ENCODE data around the gene STUB1.

The STUB1 gene

DNA sequence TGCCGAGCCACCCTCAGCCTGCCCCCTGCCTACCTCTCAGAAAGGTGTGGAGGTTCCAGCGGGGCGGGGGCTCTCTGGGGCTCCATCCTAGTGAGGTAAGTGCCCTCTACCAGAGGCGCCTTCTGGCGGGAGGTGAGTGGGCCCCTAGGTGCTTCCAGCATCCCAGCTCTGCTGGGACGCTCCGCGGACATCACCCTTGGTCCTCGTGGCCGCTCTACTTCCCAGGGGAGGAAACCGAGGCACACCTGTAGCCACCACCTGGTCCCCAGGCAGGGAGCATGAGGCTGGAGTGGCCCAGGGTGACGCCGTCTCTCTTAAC is 37.2 kb upstream of the STUB1 start:
- in situ Hi-C loops (cut with HindIII; ENCODE audit: low pct_ligation_motif_present, low sequenced_read_pairs): no loop called here
- H3K27ac ChIP-seq: no peak overlapping the region
- no peaks in the 10 kb centered on the region for H3K27me3 ChIP-seq (replicated peaks)
- TF ChIP-seq, protein P1, sequence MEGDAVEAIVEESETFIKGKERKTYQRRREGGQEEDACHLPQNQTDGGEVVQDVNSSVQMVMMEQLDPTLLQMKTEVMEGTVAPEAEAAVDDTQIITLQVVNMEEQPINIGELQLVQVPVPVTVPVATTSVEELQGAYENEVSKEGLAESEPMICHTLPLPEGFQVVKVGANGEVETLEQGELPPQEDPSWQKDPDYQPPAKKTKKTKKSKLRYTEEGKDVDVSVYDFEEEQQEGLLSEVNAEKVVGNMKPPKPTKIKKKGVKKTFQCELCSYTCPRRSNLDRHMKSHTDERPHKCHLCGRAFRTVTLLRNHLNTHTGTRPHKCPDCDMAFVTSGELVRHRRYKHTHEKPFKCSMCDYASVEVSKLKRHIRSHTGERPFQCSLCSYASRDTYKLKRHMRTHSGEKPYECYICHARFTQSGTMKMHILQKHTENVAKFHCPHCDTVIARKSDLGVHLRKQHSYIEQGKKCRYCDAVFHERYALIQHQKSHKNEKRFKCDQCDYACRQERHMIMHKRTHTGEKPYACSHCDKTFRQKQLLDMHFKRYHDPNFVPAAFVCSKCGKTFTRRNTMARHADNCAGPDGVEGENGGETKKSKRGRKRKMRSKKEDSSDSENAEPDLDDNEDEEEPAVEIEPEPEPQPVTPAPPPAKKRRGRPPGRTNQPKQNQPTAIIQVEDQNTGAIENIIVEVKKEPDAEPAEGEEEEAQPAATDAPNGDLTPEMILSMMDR (IDR thresholded peaks at IDR 0.05; ENCODE audit: low read depth, low read length, missing control alignments): no peak
- H3K4me3 ChIP-seq (ENCODE audit: low read depth, low read length): peak overlapping the region; percentile 53
- DNase-seq: no peak
- no peaks in the 10 kb centered on the region for H3K36me3 ChIP-seq (replicated peaks)

DNA sequence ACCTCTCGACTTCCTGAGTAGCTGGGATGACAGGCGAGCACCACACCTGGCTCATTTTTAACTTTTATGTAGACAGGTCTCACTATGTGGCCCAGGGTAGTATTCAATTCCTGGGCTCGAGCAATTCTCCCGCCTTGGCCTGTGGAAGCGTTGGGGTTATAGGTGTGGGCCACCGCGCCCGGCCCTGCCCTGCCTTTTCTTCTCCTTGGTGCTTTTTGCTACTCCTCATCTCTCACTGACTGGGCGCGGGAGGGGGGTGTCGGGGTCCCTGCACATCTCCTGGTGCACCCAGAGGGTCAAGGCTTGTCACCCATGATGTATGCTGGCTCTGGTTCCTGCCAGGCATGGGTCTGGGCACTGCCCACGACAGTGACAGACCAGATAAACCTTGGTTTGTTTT is 35.7 kb upstream of the STUB1 start:
- DNase-seq: no peak
- H3K27ac ChIP-seq: no peak overlapping the region
- TF ChIP-seq, protein P1 (IDR thresholded peaks at IDR 0.05; ENCODE audit: low read depth, low read length, missing control alignments): no peak
- in situ Hi-C loops (cut with HindIII; ENCODE audit: low pct_ligation_motif_present, low sequenced_read_pairs): no loop called here
- no peaks in the 10 kb centered on the region for H3K27me3 ChIP-seq (replicated peaks)
- H3K4me3 ChIP-seq (ENCODE audit: low read depth, low read length): no peak overlapping the region
- H3K36me3 ChIP-seq (replicated peaks): no peaks in the 10 kb centered on the region

DNA sequence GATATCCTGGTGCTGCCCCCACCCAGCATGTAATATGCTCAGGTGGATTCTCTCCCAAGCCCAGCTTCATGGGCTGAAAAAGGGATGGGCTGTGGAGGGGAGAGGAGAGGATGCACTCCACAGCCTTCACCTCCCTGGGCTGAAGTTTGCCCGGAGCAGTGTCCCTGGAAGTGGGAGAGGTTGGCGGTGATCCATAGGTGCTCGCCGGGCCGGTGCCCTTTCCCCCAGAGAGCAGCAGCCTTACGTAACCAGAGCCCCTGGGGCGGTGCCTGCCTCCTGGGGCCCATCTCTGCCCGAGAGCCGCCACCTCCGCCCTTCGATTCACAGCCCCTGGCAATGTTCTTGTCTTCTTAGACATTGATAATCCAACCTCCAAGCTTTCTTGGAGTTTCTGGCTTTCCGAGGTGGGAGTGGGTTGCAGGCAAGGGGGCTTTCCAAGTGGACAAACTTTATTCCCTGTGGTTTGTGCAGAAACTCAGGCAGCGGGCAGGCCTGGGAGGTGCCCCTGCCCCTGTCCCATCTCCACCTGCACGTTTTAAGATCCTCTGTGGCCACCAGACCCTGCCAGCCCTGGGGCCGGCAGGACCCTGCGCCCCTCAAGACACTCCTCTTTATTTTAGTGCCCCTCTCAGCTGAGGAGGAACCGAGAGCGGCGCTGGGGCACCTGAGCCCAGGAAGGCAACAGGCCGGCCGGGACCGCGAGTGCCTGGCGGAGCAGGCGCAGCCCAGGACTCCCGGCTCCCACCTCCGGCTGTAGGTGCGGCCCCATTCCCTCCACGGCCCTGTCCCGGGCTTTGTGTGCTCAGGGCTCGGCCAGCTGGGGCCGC is 34.1 kb upstream of the STUB1 start:
- TF ChIP-seq, protein P1 (IDR thresholded peaks at IDR 0.05; ENCODE audit: low read depth, low read length, missing control alignments): no peak
- H3K36me3 ChIP-seq (replicated peaks): no peaks in the 10 kb centered on the region
- in situ Hi-C loops (cut with HindIII; ENCODE audit: low pct_ligation_motif_present, low sequenced_read_pairs): no loop called here
- H3K27ac ChIP-seq: no peak overlapping the region
- DNase-seq: no peak
- H3K27me3 ChIP-seq (replicated peaks): no peaks in the 10 kb centered on the region
- no peak overlapping the region for H3K4me3 ChIP-seq (ENCODE audit: low read depth, low read length)

DNA sequence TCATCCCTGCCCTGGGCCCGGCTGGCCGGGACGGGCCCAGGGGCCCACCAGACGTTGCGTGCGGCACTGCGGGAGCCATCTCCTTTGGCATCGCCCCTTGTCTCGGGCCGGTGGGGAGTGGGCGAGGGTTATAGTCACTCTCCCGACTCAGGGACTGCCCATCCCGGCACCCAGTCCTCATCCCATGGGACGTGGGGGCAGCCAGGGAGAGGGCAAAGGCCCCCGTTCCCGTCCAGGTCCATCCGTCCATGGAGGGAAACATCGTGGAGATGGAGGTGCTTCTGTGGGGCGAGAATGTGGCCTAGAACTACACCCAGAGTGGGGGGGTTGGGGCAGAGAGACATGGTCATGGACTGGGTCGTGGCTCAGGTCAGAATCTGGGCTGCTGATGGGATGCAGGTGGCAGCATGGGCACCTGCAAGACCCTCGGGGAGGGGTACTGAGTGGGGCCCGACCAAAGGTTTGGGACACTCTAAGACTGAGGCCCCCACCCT is 33.5 kb upstream of the STUB1 start:
- Histone ChIP-seq H3K36me3 (replicated peaks) (no peaks in the 10 kb centered on the region), H3K4me3 (ENCODE audit: low read depth, low read length) (no peak overlapping the region), H3K27me3 (replicated peaks) (no peaks in the 10 kb centered on the region), H3K27ac (no peak overlapping the region)
- in situ Hi-C loops (cut with HindIII; ENCODE audit: low pct_ligation_motif_present, low sequenced_read_pairs): no loop called here
- no peak for DNase-seq
- TF ChIP-seq, protein P1 (IDR thresholded peaks at IDR 0.05; ENCODE audit: low read depth, low read length, missing control alignments): no peak

DNA sequence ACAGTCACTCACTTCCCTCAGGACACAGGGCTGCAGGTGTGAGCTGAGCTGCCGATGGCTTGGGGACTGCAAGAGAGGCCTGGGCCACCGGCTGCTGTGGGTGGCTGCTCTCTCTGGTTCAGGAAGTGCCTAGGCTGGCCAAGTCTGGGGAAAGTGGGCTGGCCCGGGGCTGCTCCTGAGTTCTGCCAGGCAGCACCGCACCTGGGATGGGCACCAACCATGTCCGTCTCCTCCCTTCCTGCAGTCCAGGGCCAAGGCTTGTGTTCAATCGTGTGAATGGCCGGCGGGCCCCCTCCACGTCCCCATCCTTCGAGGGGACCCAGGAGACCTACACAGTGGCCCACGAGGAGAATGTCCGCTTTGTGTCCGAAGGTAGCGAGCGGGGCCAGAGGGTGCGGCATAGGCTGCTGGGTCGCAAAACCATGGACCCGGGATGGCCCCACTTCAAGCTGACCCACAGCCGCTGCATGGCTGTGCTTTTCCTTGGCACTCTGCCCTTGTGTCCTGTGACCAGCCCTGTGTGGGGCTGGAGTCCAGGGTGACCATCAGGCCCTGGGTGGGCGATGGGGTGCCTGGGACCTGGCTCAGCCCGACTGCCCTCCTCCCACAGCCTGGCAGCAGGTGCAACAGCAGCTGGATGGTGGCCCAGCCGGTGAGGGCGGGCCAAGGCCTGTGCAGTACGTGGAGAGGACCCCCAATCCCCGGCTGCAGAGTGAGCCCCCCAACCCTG is 32.9 kb upstream of the STUB1 start:
- TF ChIP-seq, protein P1 (IDR thresholded peaks at IDR 0.05; ENCODE audit: low read depth, low read length, missing control alignments): no peak
- in situ Hi-C loops (cut with HindIII; ENCODE audit: low pct_ligation_motif_present, low sequenced_read_pairs): no loop called here
- Histone ChIP-seq H3K27ac (no peak overlapping the region), H3K4me3 (ENCODE audit: low read depth, low read length) (no peak overlapping the region), H3K27me3 (replicated peaks) (no peaks in the 10 kb centered on the region), H3K36me3 (replicated peaks) (no peaks in the 10 kb centered on the region)
- DNase-seq: no peak

Data from brain microvascular endothelial cell (primary cell).